WTC11 (cell line): ENCODE data around the gene SUPT5H. TPM values are rescaled to one million over a fixed set of nuclear protein-coding genes. Genes with fewer than 3 reads are reported as not detected.

Experiments
- ATAC-seq: fragments of 200-7000 bp; cut with Tn5 transposase; 2 replicates; pipeline ENCODE4 v1.10.0; 2021; ENCODE audit warnings: mild to moderate bottlenecking, moderate library complexity
- CTCF ChIA-PET: fragments of 300-600 bp; sonication (Branson Sonifier 250); formaldehyde crosslinking; loops from one replicate; lab custom pipeline; 2021; ENCODE audit warnings: antibody characterized with exemption; lab: Charles Lee
- POLR2A ChIA-PET: fragments of 350-600 bp; sonication (Branson Sonifier 250); formaldehyde crosslinking; loops from one replicate; lab custom pipeline; 2021; ENCODE audit warnings: antibody characterized with exemption; lab: Charles Lee
- DNase-seq: peaks from one replicate; pipeline ENCODE4 v3.0.0; 2021; ENCODE audit warnings: low spot score
- H3K27ac Mint-ChIP-seq: 2 replicates; pipeline ENCODE4 v1.8.0; 2021; ENCODE audit warnings: mixed read lengths
- H3K27me3 Mint-ChIP-seq: 2 replicates; pipeline ENCODE4 v1.8.0; 2021; ENCODE audit warnings: low read depth, mild to moderate bottlenecking, moderate library complexity, mixed read lengths
- H3K36me3 Mint-ChIP-seq: 2 replicates; pipeline ENCODE4 v1.8.0; 2021; ENCODE audit warnings: mixed read lengths
- H3K4me1 Mint-ChIP-seq: 2 replicates; pipeline ENCODE4 v1.8.0; 2022; ENCODE audit warnings: mixed read lengths
- H3K4me3 Mint-ChIP-seq: 2 replicates; pipeline ENCODE4 v1.8.0; 2021; ENCODE audit warnings: mild to moderate bottlenecking, moderate library complexity, mixed read lengths
- H3K9me3 Mint-ChIP-seq: 2 replicates; pipeline ENCODE4 v1.8.0; 2021; ENCODE audit warnings: mixed read lengths
- CBFB ChIP-seq: sonication (generic); formaldehyde crosslinking; IDR thresholded peaks from 2 replicates; pipeline ENCODE4 v1.8.1; 2022; ENCODE audit warnings: mild to moderate bottlenecking, low read depth, missing genetic modification reagents
- EMX1 ChIP-seq: fragments of 250-450 bp; sonication (Bioruptor Pico); IDR thresholded peaks from 2 replicates; pipeline ENCODE4 v1.8.0; 2021; ENCODE audit warnings: mild to moderate bottlenecking
- FOXK1 ChIP-seq: sonication (generic); formaldehyde crosslinking; IDR thresholded peaks from 2 replicates; pipeline ENCODE4 v1.8.0; 2022; ENCODE audit warnings: mild to moderate bottlenecking, moderate library complexity, missing genetic modification reagents
- MXD4 ChIP-seq: fragments of 250-450 bp; sonication (Bioruptor Pico); IDR thresholded peaks from 2 replicates; pipeline ENCODE4 v1.8.0; 2021; ENCODE audit warnings: mild to moderate bottlenecking, moderate library complexity, borderline replicate concordance
- SMAD3 ChIP-seq: sonication (generic); formaldehyde crosslinking; IDR thresholded peaks from 2 replicates; pipeline ENCODE4 v1.8.0; 2022; ENCODE audit warnings: missing genetic modification reagents, mild to moderate bottlenecking, borderline replicate concordance
- SMAD4 ChIP-seq: sonication (generic); formaldehyde crosslinking; IDR thresholded peaks from 2 replicates; pipeline ENCODE4 v1.8.0; 2022; ENCODE audit warnings: mild to moderate bottlenecking, missing genetic modification reagents
- TCF7 ChIP-seq: sonication (generic); formaldehyde crosslinking; IDR thresholded peaks from 2 replicates; pipeline ENCODE4 v1.8.0; 2022; ENCODE audit warnings: mild to moderate bottlenecking, low read depth, missing genetic modification reagents, moderate library complexity
- TEAD1 ChIP-seq: sonication (generic); formaldehyde crosslinking; IDR thresholded peaks from 2 replicates; pipeline ENCODE4 v1.8.0; 2022; ENCODE audit warnings: mild to moderate bottlenecking, missing genetic modification reagents
- TEAD4 ChIP-seq: sonication (generic); formaldehyde crosslinking; IDR thresholded peaks from 2 replicates; pipeline ENCODE4 v1.8.0; 2022; ENCODE audit warnings: mild to moderate bottlenecking, missing genetic modification reagents
- TP53 ChIP-seq: sonication (generic); formaldehyde crosslinking; IDR thresholded peaks from 2 replicates; pipeline ENCODE4 v1.8.1; 2023; ENCODE audit warnings: mild to moderate bottlenecking, missing genetic modification reagents
- ZNF138 ChIP-seq: sonication (generic); formaldehyde crosslinking; conservative IDR thresholded peaks from 2 replicates; pipeline ENCODE4 v1.8.1; 2022; ENCODE audit warnings: mild to moderate bottlenecking, moderate library complexity, missing genetic modification reagents
- ZNF263 ChIP-seq: sonication (generic); formaldehyde crosslinking; IDR thresholded peaks from 2 replicates; pipeline ENCODE4 v1.8.1; 2022; ENCODE audit warnings: low read depth, mild to moderate bottlenecking, moderate library complexity, missing genetic modification reagents
- ZNF396 ChIP-seq: fragments of 250-450 bp; sonication (Bioruptor Pico); IDR thresholded peaks from 2 replicates; pipeline ENCODE4 v1.8.0; 2021; ENCODE audit warnings: mild to moderate bottlenecking, moderate library complexity, borderline replicate concordance
- total RNA-seq: library from RNA; stranded (reverse); gene quantifications from 3 replicates; pipeline ENCODE4 v1.2.3, GENCODE V29; 2021
- TF ChIP-seq, protein P1 (sequence below): fragments of 250-450 bp; sonication (Bioruptor Pico); IDR thresholded peaks from 2 replicates; pipeline ENCODE4 v1.9.0; 2021; ENCODE audit warnings: mild to moderate bottlenecking, borderline replicate concordance
- TF ChIP-seq, protein P2 (sequence below): sonication (generic); formaldehyde crosslinking; IDR thresholded peaks from 2 replicates; pipeline ENCODE4 v1.8.1; 2023; ENCODE audit warnings: mild to moderate bottlenecking, missing genetic modification reagents
- TF ChIP-seq, protein P3 (sequence below): fragments of 250-450 bp; sonication (Bioruptor Pico); IDR thresholded peaks from 2 replicates; pipeline ENCODE4 v2.1.2; 2022; ENCODE audit warnings: mild to moderate bottlenecking, moderate library complexity
- TF ChIP-seq, protein P4 (sequence below): sonication (generic); formaldehyde crosslinking; IDR thresholded peaks from 2 replicates; pipeline ENCODE4 v1.8.1; 2022; ENCODE audit warnings: mild to moderate bottlenecking, moderate library complexity, missing genetic modification reagents
- TF ChIP-seq, protein P5 (sequence below): fragments of 250-450 bp; sonication (Bioruptor Pico); IDR thresholded peaks from 2 replicates; pipeline ENCODE4 v1.9.0; 2021; ENCODE audit warnings: mild to moderate bottlenecking
- TF ChIP-seq, protein P6 (sequence below): sonication (generic); formaldehyde crosslinking; IDR thresholded peaks from 2 replicates; pipeline ENCODE4 v1.8.1; 2023; ENCODE audit warnings: mild to moderate bottlenecking, moderate library complexity, missing genetic modification reagents

Gene SUPT5H
- total RNA-seq, 1 experiment from 2014 or later = 135 TPM

DNA sequence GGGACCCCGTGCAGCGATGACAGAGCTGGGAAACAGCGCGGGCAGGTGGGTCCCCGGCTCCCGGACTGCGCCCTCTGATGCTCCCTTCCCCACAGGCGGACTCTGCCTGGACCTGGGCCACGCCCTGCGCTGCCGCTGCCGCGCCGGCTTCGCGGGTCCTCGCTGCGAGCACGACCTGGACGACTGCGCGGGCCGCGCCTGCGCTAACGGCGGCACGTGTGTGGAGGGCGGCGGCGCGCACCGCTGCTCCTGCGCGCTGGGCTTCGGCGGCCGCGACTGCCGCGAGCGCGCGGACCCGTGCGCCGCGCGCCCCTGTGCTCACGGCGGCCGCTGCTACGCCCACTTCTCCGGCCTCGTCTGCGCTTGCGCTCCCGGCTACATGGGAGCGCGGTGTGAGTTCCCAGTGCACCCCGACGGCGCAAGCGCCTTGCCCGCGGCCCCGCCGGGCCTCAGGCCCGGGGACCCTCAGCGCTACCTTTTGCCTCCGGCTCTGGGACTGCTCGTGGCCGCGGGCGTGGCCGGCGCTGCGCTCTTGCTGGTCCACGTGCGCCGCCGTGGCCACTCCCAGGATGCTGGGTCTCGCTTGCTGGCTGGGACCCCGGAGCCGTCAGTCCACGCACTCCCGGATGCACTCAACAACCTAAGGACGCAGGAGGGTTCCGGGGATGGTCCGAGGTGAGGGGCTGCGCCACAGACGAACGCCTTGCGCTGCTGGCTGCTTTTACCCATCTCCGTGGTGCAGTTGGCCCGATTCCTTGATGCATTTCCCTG lies 61.7 kb downstream of the SUPT5H start:
- ChIA-PET POLR2A (interaction anchor here (0.6 to 0.9 kb wide), 2 partner anchors 9 to 326 kb away, joined by 3 to 4 read pairs; no protein-coding TSS in a partner anchor), CTCF (interaction anchor here (0.9 to 2.0 kb wide), 6 partner anchors 8 to 33 kb away, joined by 3 to 9 read pairs (median 4); partner anchors contain the start of genes EID2B, SELENOV and TIMM50)
- Mint-ChIP-seq H3K27me3 (peaks cover 83% of the 10 kb centered on the region), H3K4me3 (peak overlapping the region; percentile 67), H3K9me3 (no peaks in the 10 kb centered on the region), H3K4me1 (peaks cover 10% of the 10 kb centered on the region), H3K27ac (no peak overlapping the region), H3K36me3 (peaks cover 6% of the 10 kb centered on the region)
- ATAC-seq (peak; percentile 81), DNase-seq (peak; percentile 80)
- peak; percentile 98 for TF ChIP-seq SMAD3 (CRISPR knock-in tag)
- TF ChIP-seq, protein P1, sequence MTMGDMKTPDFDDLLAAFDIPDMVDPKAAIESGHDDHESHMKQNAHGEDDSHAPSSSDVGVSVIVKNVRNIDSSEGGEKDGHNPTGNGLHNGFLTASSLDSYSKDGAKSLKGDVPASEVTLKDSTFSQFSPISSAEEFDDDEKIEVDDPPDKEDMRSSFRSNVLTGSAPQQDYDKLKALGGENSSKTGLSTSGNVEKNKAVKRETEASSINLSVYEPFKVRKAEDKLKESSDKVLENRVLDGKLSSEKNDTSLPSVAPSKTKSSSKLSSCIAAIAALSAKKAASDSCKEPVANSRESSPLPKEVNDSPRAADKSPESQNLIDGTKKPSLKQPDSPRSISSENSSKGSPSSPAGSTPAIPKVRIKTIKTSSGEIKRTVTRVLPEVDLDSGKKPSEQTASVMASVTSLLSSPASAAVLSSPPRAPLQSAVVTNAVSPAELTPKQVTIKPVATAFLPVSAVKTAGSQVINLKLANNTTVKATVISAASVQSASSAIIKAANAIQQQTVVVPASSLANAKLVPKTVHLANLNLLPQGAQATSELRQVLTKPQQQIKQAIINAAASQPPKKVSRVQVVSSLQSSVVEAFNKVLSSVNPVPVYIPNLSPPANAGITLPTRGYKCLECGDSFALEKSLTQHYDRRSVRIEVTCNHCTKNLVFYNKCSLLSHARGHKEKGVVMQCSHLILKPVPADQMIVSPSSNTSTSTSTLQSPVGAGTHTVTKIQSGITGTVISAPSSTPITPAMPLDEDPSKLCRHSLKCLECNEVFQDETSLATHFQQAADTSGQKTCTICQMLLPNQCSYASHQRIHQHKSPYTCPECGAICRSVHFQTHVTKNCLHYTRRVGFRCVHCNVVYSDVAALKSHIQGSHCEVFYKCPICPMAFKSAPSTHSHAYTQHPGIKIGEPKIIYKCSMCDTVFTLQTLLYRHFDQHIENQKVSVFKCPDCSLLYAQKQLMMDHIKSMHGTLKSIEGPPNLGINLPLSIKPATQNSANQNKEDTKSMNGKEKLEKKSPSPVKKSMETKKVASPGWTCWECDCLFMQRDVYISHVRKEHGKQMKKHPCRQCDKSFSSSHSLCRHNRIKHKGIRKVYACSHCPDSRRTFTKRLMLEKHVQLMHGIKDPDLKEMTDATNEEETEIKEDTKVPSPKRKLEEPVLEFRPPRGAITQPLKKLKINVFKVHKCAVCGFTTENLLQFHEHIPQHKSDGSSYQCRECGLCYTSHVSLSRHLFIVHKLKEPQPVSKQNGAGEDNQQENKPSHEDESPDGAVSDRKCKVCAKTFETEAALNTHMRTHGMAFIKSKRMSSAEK (CRISPR knock-in tag) = no peak
- peak; percentile 100 for TF ChIP-seq TP53 (CRISPR knock-in tag)
- TF ChIP-seq CBFB (CRISPR knock-in tag) = peak; percentile 99
- peak; percentile 100 for TF ChIP-seq TEAD1 (CRISPR knock-in tag)
- no peak for TF ChIP-seq MXD4
- TF ChIP-seq, protein P2, sequence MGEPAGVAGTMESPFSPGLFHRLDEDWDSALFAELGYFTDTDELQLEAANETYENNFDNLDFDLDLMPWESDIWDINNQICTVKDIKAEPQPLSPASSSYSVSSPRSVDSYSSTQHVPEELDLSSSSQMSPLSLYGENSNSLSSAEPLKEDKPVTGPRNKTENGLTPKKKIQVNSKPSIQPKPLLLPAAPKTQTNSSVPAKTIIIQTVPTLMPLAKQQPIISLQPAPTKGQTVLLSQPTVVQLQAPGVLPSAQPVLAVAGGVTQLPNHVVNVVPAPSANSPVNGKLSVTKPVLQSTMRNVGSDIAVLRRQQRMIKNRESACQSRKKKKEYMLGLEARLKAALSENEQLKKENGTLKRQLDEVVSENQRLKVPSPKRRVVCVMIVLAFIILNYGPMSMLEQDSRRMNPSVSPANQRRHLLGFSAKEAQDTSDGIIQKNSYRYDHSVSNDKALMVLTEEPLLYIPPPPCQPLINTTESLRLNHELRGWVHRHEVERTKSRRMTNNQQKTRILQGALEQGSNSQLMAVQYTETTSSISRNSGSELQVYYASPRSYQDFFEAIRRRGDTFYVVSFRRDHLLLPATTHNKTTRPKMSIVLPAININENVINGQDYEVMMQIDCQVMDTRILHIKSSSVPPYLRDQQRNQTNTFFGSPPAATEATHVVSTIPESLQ (CRISPR knock-in tag) = no peak
- peak; percentile 90 for TF ChIP-seq SMAD4 (CRISPR knock-in tag)
- TF ChIP-seq, protein P3, sequence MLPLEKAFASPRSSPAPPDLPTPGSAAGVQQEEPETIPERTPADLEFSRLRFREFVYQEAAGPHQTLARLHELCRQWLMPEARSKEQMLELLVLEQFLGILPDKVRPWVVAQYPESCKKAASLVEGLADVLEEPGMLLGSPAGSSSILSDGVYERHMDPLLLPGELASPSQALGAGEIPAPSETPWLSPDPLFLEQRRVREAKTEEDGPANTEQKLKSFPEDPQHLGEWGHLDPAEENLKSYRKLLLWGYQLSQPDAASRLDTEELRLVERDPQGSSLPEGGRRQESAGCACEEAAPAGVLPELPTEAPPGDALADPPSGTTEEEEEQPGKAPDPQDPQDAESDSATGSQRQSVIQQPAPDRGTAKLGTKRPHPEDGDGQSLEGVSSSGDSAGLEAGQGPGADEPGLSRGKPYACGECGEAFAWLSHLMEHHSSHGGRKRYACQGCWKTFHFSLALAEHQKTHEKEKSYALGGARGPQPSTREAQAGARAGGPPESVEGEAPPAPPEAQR (CRISPR knock-in tag) = no peak
- peak; percentile 99 for TF ChIP-seq FOXK1 (CRISPR knock-in tag)
- peak; percentile 98 for TF ChIP-seq ZNF138 (CRISPR knock-in tag)
- peak; percentile 94 for TF ChIP-seq TEAD4
- no peak for TF ChIP-seq ZNF396 (CRISPR knock-in tag)
- peak; percentile 77 for TF ChIP-seq ZNF263 (CRISPR knock-in tag)
- peak; percentile 98 for TF ChIP-seq TCF7 (CRISPR knock-in tag)
- TF ChIP-seq, protein P4, sequence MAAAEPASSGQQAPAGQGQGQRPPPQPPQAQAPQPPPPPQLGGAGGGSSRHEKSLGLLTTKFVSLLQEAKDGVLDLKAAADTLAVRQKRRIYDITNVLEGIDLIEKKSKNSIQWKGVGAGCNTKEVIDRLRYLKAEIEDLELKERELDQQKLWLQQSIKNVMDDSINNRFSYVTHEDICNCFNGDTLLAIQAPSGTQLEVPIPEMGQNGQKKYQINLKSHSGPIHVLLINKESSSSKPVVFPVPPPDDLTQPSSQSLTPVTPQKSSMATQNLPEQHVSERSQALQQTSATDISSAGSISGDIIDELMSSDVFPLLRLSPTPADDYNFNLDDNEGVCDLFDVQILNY (CRISPR knock-in tag) = peak; percentile 99
- TF ChIP-seq, protein P5, sequence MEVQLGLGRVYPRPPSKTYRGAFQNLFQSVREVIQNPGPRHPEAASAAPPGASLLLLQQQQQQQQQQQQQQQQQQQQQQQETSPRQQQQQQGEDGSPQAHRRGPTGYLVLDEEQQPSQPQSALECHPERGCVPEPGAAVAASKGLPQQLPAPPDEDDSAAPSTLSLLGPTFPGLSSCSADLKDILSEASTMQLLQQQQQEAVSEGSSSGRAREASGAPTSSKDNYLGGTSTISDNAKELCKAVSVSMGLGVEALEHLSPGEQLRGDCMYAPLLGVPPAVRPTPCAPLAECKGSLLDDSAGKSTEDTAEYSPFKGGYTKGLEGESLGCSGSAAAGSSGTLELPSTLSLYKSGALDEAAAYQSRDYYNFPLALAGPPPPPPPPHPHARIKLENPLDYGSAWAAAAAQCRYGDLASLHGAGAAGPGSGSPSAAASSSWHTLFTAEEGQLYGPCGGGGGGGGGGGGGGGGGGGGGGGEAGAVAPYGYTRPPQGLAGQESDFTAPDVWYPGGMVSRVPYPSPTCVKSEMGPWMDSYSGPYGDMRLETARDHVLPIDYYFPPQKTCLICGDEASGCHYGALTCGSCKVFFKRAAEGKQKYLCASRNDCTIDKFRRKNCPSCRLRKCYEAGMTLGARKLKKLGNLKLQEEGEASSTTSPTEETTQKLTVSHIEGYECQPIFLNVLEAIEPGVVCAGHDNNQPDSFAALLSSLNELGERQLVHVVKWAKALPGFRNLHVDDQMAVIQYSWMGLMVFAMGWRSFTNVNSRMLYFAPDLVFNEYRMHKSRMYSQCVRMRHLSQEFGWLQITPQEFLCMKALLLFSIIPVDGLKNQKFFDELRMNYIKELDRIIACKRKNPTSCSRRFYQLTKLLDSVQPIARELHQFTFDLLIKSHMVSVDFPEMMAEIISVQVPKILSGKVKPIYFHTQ = no peak
- TF ChIP-seq EMX1 (CRISPR knock-in tag) = no peak
- TF ChIP-seq, protein P6, sequence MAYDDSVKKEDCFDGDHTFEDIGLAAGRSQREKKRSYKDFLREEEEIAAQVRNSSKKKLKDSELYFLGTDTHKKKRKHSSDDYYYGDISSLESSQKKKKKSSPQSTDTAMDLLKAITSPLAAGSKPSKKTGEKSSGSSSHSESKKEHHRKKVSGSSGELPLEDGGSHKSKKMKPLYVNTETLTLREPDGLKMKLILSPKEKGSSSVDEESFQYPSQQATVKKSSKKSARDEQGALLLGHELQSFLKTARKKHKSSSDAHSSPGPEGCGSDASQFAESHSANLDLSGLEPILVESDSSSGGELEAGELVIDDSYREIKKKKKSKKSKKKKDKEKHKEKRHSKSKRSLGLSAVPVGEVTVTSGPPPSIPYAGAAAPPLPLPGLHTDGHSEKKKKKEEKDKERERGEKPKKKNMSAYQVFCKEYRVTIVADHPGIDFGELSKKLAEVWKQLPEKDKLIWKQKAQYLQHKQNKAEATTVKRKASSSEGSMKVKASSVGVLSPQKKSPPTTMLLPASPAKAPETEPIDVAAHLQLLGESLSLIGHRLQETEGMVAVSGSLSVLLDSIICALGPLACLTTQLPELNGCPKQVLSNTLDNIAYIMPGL = peak; percentile 88
